ENCODE data around the gene NF2. TPM values are rescaled to one million over a fixed set of nuclear protein-coding genes. Genes with fewer than 3 reads are reported as not detected.

NF2 gene
- total RNA-seq, 2 donors from 2014 or later, result 33.7 to 35.5 TPM

GRCh38 chr22:29733362-29734201 lies 130.1 kb downstream of the NF2 start:
- Mint-ChIP-seq H3K9me3 (no peaks in the 10 kb centered on the region), H3K27me3 (ENCODE audit: low read depth) (no peaks in the 10 kb centered on the region), H3K4me3 (no peak overlapping the region), H3K36me3 (ENCODE audit: insufficient read depth in 2 of 2) (no peaks in the 10 kb centered on the region), H3K4me1 (ENCODE audit: low read depth) (no peaks in the 10 kb centered on the region), H3K27ac (no peak overlapping the region)
- ATAC-seq (replicated peaks in 1 of 2), result no peak
- no peak for DNase-seq

- Mint-ChIP-seq H3K9me3 (no peaks in the 10 kb centered on the region), H3K4me3 (no peak overlapping the region), H3K4me1 (ENCODE audit: low read depth) (no peaks in the 10 kb centered on the region), H3K36me3 (ENCODE audit: insufficient read depth in 2 of 2) (no peaks in the 10 kb centered on the region), H3K27me3 (ENCODE audit: low read depth) (no peaks in the 10 kb centered on the region), H3K27ac (no peak overlapping the region)
- DNase-seq (no peak), ATAC-seq (replicated peaks in 1 of 2) (no peak)
Measured at GRCh38 chr22:29734406-29734805, 131.0 kb downstream of the NF2 start.

- ATAC-seq (replicated peaks in 1 of 2), result no peak
- Mint-ChIP-seq H3K9me3 (no peaks in the 10 kb centered on the region), H3K4me1 (ENCODE audit: low read depth) (no peaks in the 10 kb centered on the region), H3K36me3 (ENCODE audit: insufficient read depth in 2 of 2) (no peaks in the 10 kb centered on the region), H3K27ac (no peak overlapping the region), H3K27me3 (ENCODE audit: low read depth) (no peaks in the 10 kb centered on the region), H3K4me3 (no peak overlapping the region)
- DNase-seq, result no peak
Measured at GRCh38 chr22:29734838-29735237, 131.4 kb downstream of the NF2 start.

GRCh38 chr22:29735416-29735815 lies 132.0 kb downstream of the NF2 start:
- H3K9me3 Mint-ChIP-seq, result no peaks in the 10 kb centered on the region
- no peak overlapping the region for H3K27ac Mint-ChIP-seq
- no peak overlapping the region for H3K4me3 Mint-ChIP-seq
- ATAC-seq (replicated peaks in 1 of 2), result no peak
- no peaks in the 10 kb centered on the region for H3K27me3 Mint-ChIP-seq (ENCODE audit: low read depth)
- no peaks in the 10 kb centered on the region for H3K36me3 Mint-ChIP-seq (ENCODE audit: insufficient read depth in 2 of 2)
- DNase-seq, result no peak
- no peaks in the 10 kb centered on the region for H3K4me1 Mint-ChIP-seq (ENCODE audit: low read depth)

- DNase-seq (no peak), ATAC-seq (replicated peaks in 1 of 2) (no peak)
- Mint-ChIP-seq H3K4me3 (no peak overlapping the region), H3K9me3 (no peaks in the 10 kb centered on the region), H3K36me3 (ENCODE audit: insufficient read depth in 2 of 2) (no peaks in the 10 kb centered on the region), H3K27ac (no peak overlapping the region), H3K4me1 (ENCODE audit: low read depth) (no peaks in the 10 kb centered on the region), H3K27me3 (ENCODE audit: low read depth) (no peaks in the 10 kb centered on the region)
Measured at GRCh38 chr22:29737251-29738117, 134.1 kb downstream of the NF2 start.

GRCh38 chr22:29738118-29738815 lies 134.8 kb downstream of the NF2 start:
- no peaks in the 10 kb centered on the region for H3K9me3 Mint-ChIP-seq
- ATAC-seq (replicated peaks in 1 of 2) (no peak), DNase-seq (no peak)
- H3K27ac Mint-ChIP-seq, result no peak overlapping the region
- no peak overlapping the region for H3K4me3 Mint-ChIP-seq
- no peaks in the 10 kb centered on the region for H3K27me3 Mint-ChIP-seq (ENCODE audit: low read depth)
- no peaks in the 10 kb centered on the region for H3K4me1 Mint-ChIP-seq (ENCODE audit: low read depth)
- no peaks in the 10 kb centered on the region for H3K36me3 Mint-ChIP-seq (ENCODE audit: insufficient read depth in 2 of 2)

- H3K36me3 Mint-ChIP-seq (ENCODE audit: insufficient read depth in 2 of 2), result no peaks in the 10 kb centered on the region
- ATAC-seq (replicated peaks in 1 of 2), result no peak
- no peaks in the 10 kb centered on the region for H3K9me3 Mint-ChIP-seq
Measured at GRCh38 chr22:29739346-29739875, 136.0 kb downstream of the NF2 start.

GRCh38 chr22:29740216-29740615 lies 136.8 kb downstream of the NF2 start:
- no peaks in the 10 kb centered on the region for H3K27me3 Mint-ChIP-seq (ENCODE audit: low read depth)
- no peaks in the 10 kb centered on the region for H3K4me1 Mint-ChIP-seq (ENCODE audit: low read depth)
- no peak for ATAC-seq (replicated peaks in 1 of 2)
- no peaks in the 10 kb centered on the region for H3K9me3 Mint-ChIP-seq
- DNase-seq, result no peak
- H3K4me3 Mint-ChIP-seq, result no peak overlapping the region
- H3K27ac Mint-ChIP-seq, result no peak overlapping the region
- no peaks in the 10 kb centered on the region for H3K36me3 Mint-ChIP-seq (ENCODE audit: insufficient read depth in 2 of 2)

More at GRCh38 chr22:29739346-29739875, 136.0 kb downstream of the NF2 start:
- no peaks in the 10 kb centered on the region for H3K4me1 Mint-ChIP-seq (ENCODE audit: low read depth)
- DNase-seq, result no peak
- H3K27me3 Mint-ChIP-seq (ENCODE audit: low read depth), result no peaks in the 10 kb centered on the region
- no peak overlapping the region for H3K27ac Mint-ChIP-seq
- H3K4me3 Mint-ChIP-seq, result no peak overlapping the region

GRCh38 chr22:29741926-29742325 lies 138.5 kb downstream of the NF2 start:
- ATAC-seq (replicated peaks in 1 of 2) (no peak), DNase-seq (no peak)
- Mint-ChIP-seq H3K27ac (no peak overlapping the region), H3K9me3 (no peaks in the 10 kb centered on the region), H3K4me3 (no peak overlapping the region), H3K4me1 (ENCODE audit: low read depth) (no peaks in the 10 kb centered on the region), H3K36me3 (ENCODE audit: insufficient read depth in 2 of 2) (peaks cover 0 to 2% of the 10 kb centered on the region in 2 donors), H3K27me3 (ENCODE audit: low read depth) (no peaks in the 10 kb centered on the region)

- H3K4me3 Mint-ChIP-seq, result no peak overlapping the region
- no peaks in the 10 kb centered on the region for H3K27me3 Mint-ChIP-seq (ENCODE audit: low read depth)
- H3K9me3 Mint-ChIP-seq, result no peaks in the 10 kb centered on the region
- no peaks in the 10 kb centered on the region for H3K4me1 Mint-ChIP-seq (ENCODE audit: low read depth)
- no peak overlapping the region for H3K27ac Mint-ChIP-seq
- DNase-seq, result no peak
- no peak for ATAC-seq (replicated peaks in 1 of 2)
- H3K36me3 Mint-ChIP-seq (ENCODE audit: insufficient read depth in 2 of 2), result peaks cover 0 to 2% of the 10 kb centered on the region in 2 donors
Measured at GRCh38 chr22:29742326-29742725, 138.9 kb downstream of the NF2 start.

GRCh38 chr22:29744902-29745301 lies 141.5 kb downstream of the NF2 start:
- Mint-ChIP-seq H3K36me3 (ENCODE audit: insufficient read depth in 2 of 2) (peaks cover 0 to 2% of the 10 kb centered on the region in 2 donors), H3K9me3 (no peaks in the 10 kb centered on the region), H3K4me3 (no peak overlapping the region), H3K27ac (no peak overlapping the region), H3K4me1 (ENCODE audit: low read depth) (no peaks in the 10 kb centered on the region), H3K27me3 (ENCODE audit: low read depth) (no peaks in the 10 kb centered on the region)
- ATAC-seq (replicated peaks in 1 of 2) (no peak), DNase-seq (no peak)

- no peak overlapping the region for H3K27ac Mint-ChIP-seq
- H3K4me1 Mint-ChIP-seq (ENCODE audit: low read depth), result peaks cover 19% of the 10 kb centered on the region
Measured at GRCh38 chr22:29747832-29748231, 144.4 kb downstream of the NF2 start.

More at GRCh38 chr22:29747832-29748231, 144.4 kb downstream of the NF2 start:
- ATAC-seq (replicated peaks in 1 of 2) (no peak), DNase-seq (no peak)
- H3K9me3 Mint-ChIP-seq, result no peaks in the 10 kb centered on the region
- peaks cover 0 to 2% of the 10 kb centered on the region in 2 donors for H3K36me3 Mint-ChIP-seq (ENCODE audit: insufficient read depth in 2 of 2)
- H3K27me3 Mint-ChIP-seq (ENCODE audit: low read depth), result no peaks in the 10 kb centered on the region
- H3K4me3 Mint-ChIP-seq, result no peak overlapping the region
